B cell (primary cell): ENCODE measurements around the gene CFAP73. TPM values are rescaled to one million over a fixed set of nuclear protein-coding genes. Genes with fewer than 3 reads are reported as not detected.
"Not testable (repeated sequence)": the region's sequence is repeated elsewhere in the genome, so short reads cannot be mapped to it uniquely, and the experiment has no call there.

Source experiments
- ATAC-seq: fragments of 200-7000 bp; cut with Tn5 transposase; one replicate; pipeline ENCODE4 v1.10.0; 2021; ENCODE audit warnings: low read depth, mild to moderate bottlenecking, moderate number of reproducible peaks, moderate library complexity
- CTCF ChIA-PET: fragments of 350-600 bp; sonication (Branson Sonifier 250); formaldehyde crosslinking; loops from one replicate; lab custom pipeline; 2021; ENCODE audit warnings: antibody characterized with exemption, inconsistent platforms; lab: Charles Lee
- POLR2A ChIA-PET: fragments of 350-600 bp; sonication (Branson Sonifier 250); formaldehyde crosslinking; loops from one replicate; lab custom pipeline; 2021; ENCODE audit warnings: antibody characterized with exemption; lab: Charles Lee
- DNase-seq: peaks from one replicate; pipeline ENCODE4 v3.0.0; 2013
- H2AFZ ChIP-seq: 2 replicates; pipeline ENCODE4 v1.6.1; 2012; ENCODE audit warnings: mild to moderate bottlenecking, low read depth, low read length; ENCODE audit not compliant: insufficient read depth, poor library complexity, severe bottlenecking
- H3K27ac ChIP-seq, 2 donors: 1 replicate in 1 of 2; 2 replicates in 1 of 2; pipeline ENCODE4 v1.5.1; 2012 to 2013; ENCODE audit warnings: low read length in 2 of 2, mild to moderate bottlenecking in 2 of 2, moderate library complexity in 1 of 2
- H3K27me3 ChIP-seq, 4 experiments: fragments of 200-600 bp in 1 of 4; sonication (generic) in 1 of 4; replicated peaks in 1 of 4; 1 replicate in 2 of 4; 2 replicates in 2 of 4; pipeline versions ENCODE4 v1.6.1 to v1.7.0; 2013 to 2016; ENCODE audit warnings: low read length in 3 of 4, mild to moderate bottlenecking in 2 of 4, mixed read lengths in 1 of 4, moderate library complexity in 1 of 4; ENCODE audit not compliant: insufficient read depth in 4 of 4, control insufficient read depth in 3 of 4; ENCODE audit errors: control extremely low read depth in 1 of 4
- H3K36me3 ChIP-seq, 2 experiments: replicated peaks in 1 of 2; 1 replicate in 1 of 2; 2 replicates in 1 of 2; pipeline versions ENCODE4 v1.6.1 to v1.7.1; 2013; ENCODE audit warnings: low read length in 1 of 2; ENCODE audit not compliant: insufficient read depth in 2 of 2, control insufficient read depth in 1 of 2; ENCODE audit errors: control extremely low read depth in 1 of 2, extremely low read depth in 1 of 2
- H3K4me1 ChIP-seq, 2 donors: fragments of 200-600 bp in 1 of 2; sonication (generic) in 1 of 2; 1 replicate in 1 of 2; 2 replicates in 1 of 2; pipeline versions ENCODE4 v1.5.1 to v1.6.1; 2013 to 2017; ENCODE audit warnings: low read length in 2 of 2; ENCODE audit not compliant: control insufficient read depth in 2 of 2, insufficient read depth in 2 of 2
- H3K4me2 ChIP-seq: replicated peaks from 2 replicates; pipeline ENCODE3; 2012; ENCODE audit warnings: mild to moderate bottlenecking, low read depth, low read length; ENCODE audit not compliant: poor library complexity, severe bottlenecking
- H3K4me3 ChIP-seq, 5 experiments: fragments of 200-600 bp in 1 of 5; sonication (generic) in 1 of 5; 1 replicate in 3 of 5; 2 replicates in 2 of 5; pipeline versions ENCODE4 v1.5.1 to v1.7.0; 2011 to 2016; ENCODE audit warnings: low read length in 4 of 5, mild to moderate bottlenecking in 4 of 5, low read depth in 2 of 5, control low read depth in 1 of 5, moderate library complexity in 1 of 5; ENCODE audit not compliant: insufficient read depth in 1 of 5; ENCODE audit errors: control extremely low read depth in 1 of 5, extremely low read depth in 1 of 5
- H3K79me2 ChIP-seq: fragments of 200-600 bp; sonication (generic); one replicate; pipeline ENCODE4 v1.6.0; 2016; ENCODE audit warnings: low read length; ENCODE audit not compliant: control insufficient read depth, insufficient read depth
- H3K9ac ChIP-seq: fragments of 200-600 bp; sonication (generic); 2 replicates; pipeline ENCODE4 v1.6.1; 2017; ENCODE audit warnings: mild to moderate bottlenecking, low read length, moderate library complexity
- H3K9me3 ChIP-seq, 3 donors: one replicate each; pipeline versions ENCODE4 v1.6.1 to v1.7.1; 2013; ENCODE audit warnings: low read length in 2 of 3; ENCODE audit not compliant: control insufficient read depth in 2 of 3, insufficient read depth in 1 of 3; ENCODE audit errors: control extremely low read depth in 1 of 3
- H4K20me1 ChIP-seq: 2 replicates; pipeline ENCODE4 v1.6.0; 2012; ENCODE audit warnings: mild to moderate bottlenecking, low read length; ENCODE audit not compliant: insufficient read depth, control insufficient read depth, poor library complexity, severe bottlenecking
- H3K27ac Mint-ChIP-seq: one replicate; pipeline ENCODE4 v1.8.0; 2021; ENCODE audit warnings: mixed read lengths
- H3K27me3 Mint-ChIP-seq: one replicate; pipeline ENCODE4 v1.8.0; 2021; ENCODE audit warnings: mixed read lengths
- H3K4me1 Mint-ChIP-seq: one replicate; pipeline ENCODE4 v1.8.0; 2021; ENCODE audit warnings: mixed read lengths
- H3K4me3 Mint-ChIP-seq: one replicate; pipeline ENCODE4 v1.8.0; 2021; ENCODE audit warnings: mixed read lengths
- H3K9me3 Mint-ChIP-seq: one replicate; pipeline ENCODE4 v1.8.0; 2022; ENCODE audit warnings: mixed read lengths; ENCODE audit not compliant: insufficient read depth
- EZH2 ChIP-seq: IDR thresholded peaks from 2 replicates; pipeline ENCODE4 v1.6.1; 2012; ENCODE audit warnings: borderline replicate concordance, low read depth, mild to moderate bottlenecking, moderate library complexity, low read length; ENCODE audit not compliant: insufficient read depth, poor library complexity, severe bottlenecking
- WGBS: methylation state at CpG from one replicate; pipeline ENCODE4 v1.1.5; 2013; ENCODE audit warnings: missing lambda C conversion rate; ENCODE audit not compliant: insufficient coverage; 5-methylcytosine and 5-hydroxymethylcytosine counted together
- intact Hi-C: fragments of 100-400 bp; cut with micrococcal nuclease; formaldehyde crosslinking; loops from one replicate; pipeline ENCODE4 v1.10.0; 2022
- polyA plus RNA-seq: library from polyadenylated mRNA; depleted of rRNA; stranded (reverse); fragments of >200 nt; gene quantifications from 2 replicates; pipeline ENCODE4 v1.2.3, GENCODE V29; 2012
- total RNA-seq, 2 donors: library from RNA; stranded (reverse); fragments of 120-200 nt in 1 of 2; gene quantifications; 1 replicate in 1 of 2; 2 replicates in 1 of 2; pipeline versions ENCODE4 v1.2.3 to v1.2.4, GENCODE V29; 2013 to 2022
- TF ChIP-seq, protein P1 (sequence below): fragments of 200-600 bp; IDR thresholded peaks from one replicate; pipeline ENCODE4 v1.8.0; 2022; ENCODE audit warnings: antibody characterized with exemption, mild to moderate bottlenecking

CFAP73 gene
- total and polyA plus RNA-seq, 2 donors (not counting 1 experiment from before 2014, with no cell fraction given): 0.13 to 5.1 TPM

DNA sequence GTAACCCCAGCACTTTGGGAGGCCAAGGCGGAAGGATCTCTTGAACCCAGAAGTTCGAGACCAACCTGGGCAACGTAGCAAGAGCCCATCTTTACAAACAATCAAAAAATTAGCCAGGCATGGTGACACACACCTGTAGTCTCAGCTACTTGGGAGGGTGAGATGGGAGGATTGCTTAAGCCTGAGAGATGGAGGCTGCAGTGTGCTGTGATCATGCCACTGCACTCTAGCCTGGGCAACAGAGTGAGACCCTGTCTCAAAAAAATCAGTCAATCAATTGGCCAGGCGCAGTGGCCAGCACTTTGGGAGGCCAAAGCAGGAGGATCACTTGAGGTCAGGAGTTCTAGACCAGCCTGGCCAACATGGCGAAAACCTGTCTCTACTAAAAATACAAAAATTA is 57.3 kb downstream of the CFAP73 start:
- intact Hi-C loops: loop anchor here (5.0 to 10.0 kb wide), 2 partner anchors 150 to 1772 kb away; partner anchors contain the start of gene PLBD2
- Mint-ChIP-seq H3K4me1 (peaks cover 70% of the 10 kb centered on the region), H3K27ac (peak overlapping the region; percentile 51)
- H3K27me3 ChIP-seq, ATAC-seq, H3K9ac ChIP-seq, H3K36me3 ChIP-seq, DNase-seq, H3K27me3 Mint-ChIP-seq, H3K4me3 Mint-ChIP-seq, H3K79me2 ChIP-seq, H3K4me3 ChIP-seq, H3K4me2 ChIP-seq, H3K9me3 Mint-ChIP-seq, H3K9me3 ChIP-seq, H2AFZ ChIP-seq, H4K20me1 ChIP-seq, H3K27ac ChIP-seq: not testable (repeated sequence)
- WGBS: 100% methylated on average over 1 of the region's 5 CpGs
- ChIA-PET POLR2A (interaction anchor here (0.7 to 3.7 kb wide), 5 partner anchors 15 to 1203 kb away, joined by 3 to 69 read pairs (median 37); partner anchors contain the start of gene TPCN1), CTCF (interaction anchor here (0.7 to 3.3 kb wide), 5 partner anchors 9 to 125 kb away, joined by 3 to 35 read pairs (median 23); partner anchors contain the start of gene TPCN1)
- H3K4me1 ChIP-seq: peaks cover 46 to 59% of the 10 kb centered on the region in 2 donors

DNA sequence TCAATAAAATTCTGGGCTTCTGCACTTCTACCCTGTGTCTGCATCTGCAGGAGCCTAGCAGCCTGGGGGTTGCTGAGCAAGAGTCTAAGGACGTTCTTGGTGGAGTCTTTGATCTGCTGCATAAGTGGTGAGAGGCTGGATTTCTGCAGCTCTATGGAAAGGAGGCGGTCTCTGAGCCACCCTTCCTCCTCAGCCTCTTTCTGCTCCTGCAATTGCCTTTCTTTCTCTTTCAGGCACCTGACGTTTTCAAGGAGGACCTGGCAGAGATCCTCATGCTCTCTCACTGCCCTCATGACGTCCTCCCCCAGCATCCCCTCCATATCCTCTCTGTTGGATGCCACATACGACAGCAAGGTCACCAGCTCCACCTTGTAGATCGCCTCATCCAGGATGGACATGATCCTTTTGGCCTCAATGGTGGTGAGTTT is 58.1 kb downstream of the CFAP73 start:
- Histone ChIP-seq H3K4me3 (peak overlapping the region in 2 of 5 experiments; percentile 4 to 47), H3K27ac (peak overlapping the region; percentile 91 to 94), H3K79me2 (no peaks in the 10 kb centered on the region), H3K4me2 (peak overlapping the region; percentile 70), H4K20me1 (no peaks in the 10 kb centered on the region), H3K9ac (no peak overlapping the region), H3K27me3 (no peaks in the 10 kb centered on the region), H3K4me1 (peaks cover 46 to 59% of the 10 kb centered on the region in 2 donors), H2AFZ (no peak overlapping the region), H3K9me3 (peaks cover 0 to 4% (median 0%) of the 10 kb centered on the region in 3 donors), H3K36me3 (no peaks in the 10 kb centered on the region)
- intact Hi-C loops: loop anchor here (1.0 to 10.0 kb wide), 8 partner anchors 10 to 1773 kb away; partner anchors contain the start of genes DDX54, PLBD2, RITA1 and TPCN1
- Mint-ChIP-seq H3K9me3 (no peaks in the 10 kb centered on the region), H3K27me3 (no peaks in the 10 kb centered on the region), H3K27ac (peak overlapping the region; percentile 99), H3K4me1 (peaks cover 64% of the 10 kb centered on the region), H3K4me3 (peak overlapping the region; percentile 86)
- ChIA-PET CTCF (interaction anchor here (1.2 to 3.3 kb wide), 11 partner anchors 8 to 218 kb away, joined by 3 to 35 read pairs (median 5); partner anchors contain the start of gene TPCN1), POLR2A (interaction anchor here (0.7 to 3.6 kb wide), 10 partner anchors 10 to 1443 kb away, joined by 3 to 69 read pairs (median 8); partner anchors contain the start of genes DDX54, RITA1 and TPCN1)
- WGBS: 25% methylated on average over 3 of the region's 6 CpGs
- no peak for TF ChIP-seq EZH2
- TF ChIP-seq, protein P1, sequence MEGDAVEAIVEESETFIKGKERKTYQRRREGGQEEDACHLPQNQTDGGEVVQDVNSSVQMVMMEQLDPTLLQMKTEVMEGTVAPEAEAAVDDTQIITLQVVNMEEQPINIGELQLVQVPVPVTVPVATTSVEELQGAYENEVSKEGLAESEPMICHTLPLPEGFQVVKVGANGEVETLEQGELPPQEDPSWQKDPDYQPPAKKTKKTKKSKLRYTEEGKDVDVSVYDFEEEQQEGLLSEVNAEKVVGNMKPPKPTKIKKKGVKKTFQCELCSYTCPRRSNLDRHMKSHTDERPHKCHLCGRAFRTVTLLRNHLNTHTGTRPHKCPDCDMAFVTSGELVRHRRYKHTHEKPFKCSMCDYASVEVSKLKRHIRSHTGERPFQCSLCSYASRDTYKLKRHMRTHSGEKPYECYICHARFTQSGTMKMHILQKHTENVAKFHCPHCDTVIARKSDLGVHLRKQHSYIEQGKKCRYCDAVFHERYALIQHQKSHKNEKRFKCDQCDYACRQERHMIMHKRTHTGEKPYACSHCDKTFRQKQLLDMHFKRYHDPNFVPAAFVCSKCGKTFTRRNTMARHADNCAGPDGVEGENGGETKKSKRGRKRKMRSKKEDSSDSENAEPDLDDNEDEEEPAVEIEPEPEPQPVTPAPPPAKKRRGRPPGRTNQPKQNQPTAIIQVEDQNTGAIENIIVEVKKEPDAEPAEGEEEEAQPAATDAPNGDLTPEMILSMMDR: no peak
- DNase-seq (no peak), ATAC-seq (no peak)
